Heart left ventricle (tissue), 13 donors: ENCODE data around the gene COL23A1.

ENCODE experiments used
- CTCF ChIP-seq, 12 donors: fragments of 200-600 bp; sonication (generic) in 4 of 12; IDR thresholded peaks; one replicate each; pipeline versions ENCODE4 v1.5.0 to v1.8.0; 2018 to 2022; ENCODE audit warnings: antibody characterized with exemption in 12 of 12, mild to moderate bottlenecking in 5 of 12
- POLR2A ChIP-seq, 2 donors: fragments of 450-650 bp; IDR thresholded peaks; one replicate each; pipeline ENCODE4 v1.6.1; 2017; ENCODE audit warnings: antibody characterized with exemption in 2 of 2, mild to moderate bottlenecking in 2 of 2, moderate library complexity in 2 of 2
- donor health status: ischemic (EF 13 %, LVEDD 7.1; RV severe dilation, severe dysfunction).
- donor health status: DM: no; HTN: yes; CAD: no.
- donor health status: DM: no; HTN: no; CAD: no.
- donor health status: ischemic (EF 25% LVEDD 6.9; RV normal size, moderate dysfunction).
- donor health status: ischemic (EF 25% LVEDD 5.7; RV mildly dilated, moderate dysfunction).
- donor health status: ischemic (EF 35%, LVEDD 5.7; RV mildly dilated, moderate dysfunction).
- donor health status: nonischemic (EF 11% LVEDD 7.7; RV severe dilation, severe dysfunction).
- donor health status: DM: yes; HTN: yes; CAD: no.
- donor health status: PGD.
- donor health status: ischemic (EF 29% LVEDD 5.4; RV normal size, mild dysfunction).
- donor health status: nonischemic (EF 23%, LVEDD 6.1; RV moderate dilation, normal function).

GRCh38 chr5:178349075-178349511 is 241.1 kb downstream of the COL23A1 start:
- no peak for TF ChIP-seq CTCF (IDR thresholded peaks at IDR 0.05)
- TF ChIP-seq POLR2A (IDR thresholded peaks at IDR 0.05): no peak
